NCI-H82 (cell line): Measurements from ENCODE around the gene PLPPR3.

Source experiments
- DNase-seq: peaks from one replicate; lab custom pipeline; 2025; lab: John Stamatoyannopoulos, UW

Gene PLPPR3

GRCh38 chr19:821825-822503 is at the start of gene PLPPR3:
TSS of gene PLPPR3 (minus strand) at chr19:821955. CDS start at chr19:821559, 396 bp downstream.
- no peak for DNase-seq

- no peak for DNase-seq
These were observed 49.2 kb upstream of the PLPPR3 start for GRCh38 chr19:870963-871401.

GRCh38 chr19:870314-870713 is 48.6 kb upstream of the PLPPR3 start:
- DNase-seq, result no peak

- no peak for DNase-seq
These were observed 47.8 kb upstream of the PLPPR3 start for GRCh38 chr19:869245-870177.

GRCh38 chr19:868458-869244 is 46.9 kb upstream of the PLPPR3 start:
- no peak for DNase-seq

- no peak for DNase-seq
These were observed 46.2 kb upstream of the PLPPR3 start for GRCh38 chr19:867855-868457.

GRCh38 chr19:867301-867793 is 45.6 kb upstream of the PLPPR3 start:
- no peak for DNase-seq

GRCh38 chr19:866769-867300 is 45.1 kb upstream of the PLPPR3 start:
- DNase-seq, result no peak

- no peak for DNase-seq
These were observed 41.5 kb upstream of the PLPPR3 start for GRCh38 chr19:863315-863620.

- peak; percentile 74 for DNase-seq
These were observed 41.0 kb upstream of the PLPPR3 start for GRCh38 chr19:862581-863314.

- DNase-seq, result peak; percentile 93
These were observed 40.2 kb upstream of the PLPPR3 start for GRCh38 chr19:861756-862580.

- DNase-seq, result no peak
These were observed 39.5 kb upstream of the PLPPR3 start for GRCh38 chr19:861141-861755.

GRCh38 chr19:858868-859843 is 37.4 kb upstream of the PLPPR3 start, which contains the start of gene CFD:
TSS of gene CFD (plus strand) at chr19:859664. CDS start at chr19:859690, 26 bp downstream.
- DNase-seq, result no peak

- no peak for DNase-seq
These were observed 36.5 kb upstream of the PLPPR3 start for GRCh38 chr19:858284-858683.

GRCh38 chr19:855566-856120 is 33.9 kb upstream of the PLPPR3 start:
- DNase-seq, result no peak

- DNase-seq, result no peak
These were observed 33.4 kb upstream of the PLPPR3 start for GRCh38 chr19:855142-855541.

- peak; percentile 18 for DNase-seq
These were observed 32.8 kb upstream of the PLPPR3 start for GRCh38 chr19:854549-854948.
